IPS DF 6.9 (cell line): ENCODE data around the gene DHX15.

Experiments
- DNase-seq: peaks from one replicate; pipeline ENCODE4 v3.0.0-alpha.2; 2013; ENCODE audit warnings: low read depth, low spot score
- H3K27ac ChIP-seq: one replicate; pipeline ENCODE4 v1.5.1; 2013; ENCODE audit warnings: low read length, control low read depth
- H3K27me3 ChIP-seq: 2 replicates; pipeline ENCODE4 v1.6.1; 2013; ENCODE audit warnings: mild to moderate bottlenecking, low read length; ENCODE audit not compliant: control insufficient read depth, insufficient read depth
- H3K36me3 ChIP-seq: 2 replicates; pipeline ENCODE4 v1.6.1; 2013; ENCODE audit warnings: low read length; ENCODE audit not compliant: control insufficient read depth, insufficient read depth
- H3K4me1 ChIP-seq: 2 replicates; pipeline ENCODE4 v1.6.1; 2013; ENCODE audit warnings: low read length; ENCODE audit not compliant: control insufficient read depth, insufficient read depth
- H3K4me3 ChIP-seq: 2 replicates; pipeline ENCODE4 v1.5.1; 2013; ENCODE audit warnings: mild to moderate bottlenecking, low read length
- H3K9me3 ChIP-seq: 2 replicates; pipeline ENCODE4 v1.6.1; 2013; ENCODE audit warnings: low read length, inconsistent platforms; ENCODE audit not compliant: control insufficient read depth, insufficient read depth
- WGBS: extraction: QIAGEN DNeasy Blood & Tissue Kit; methylation state at CpG from one replicate; pipeline ENCODE4 v1.1.7; 2013; ENCODE audit warnings: mixed read lengths, missing lambda C conversion rate; ENCODE audit not compliant: insufficient read length, insufficient coverage; 5-methylcytosine and 5-hydroxymethylcytosine counted together

Gene DHX15

DNA sequence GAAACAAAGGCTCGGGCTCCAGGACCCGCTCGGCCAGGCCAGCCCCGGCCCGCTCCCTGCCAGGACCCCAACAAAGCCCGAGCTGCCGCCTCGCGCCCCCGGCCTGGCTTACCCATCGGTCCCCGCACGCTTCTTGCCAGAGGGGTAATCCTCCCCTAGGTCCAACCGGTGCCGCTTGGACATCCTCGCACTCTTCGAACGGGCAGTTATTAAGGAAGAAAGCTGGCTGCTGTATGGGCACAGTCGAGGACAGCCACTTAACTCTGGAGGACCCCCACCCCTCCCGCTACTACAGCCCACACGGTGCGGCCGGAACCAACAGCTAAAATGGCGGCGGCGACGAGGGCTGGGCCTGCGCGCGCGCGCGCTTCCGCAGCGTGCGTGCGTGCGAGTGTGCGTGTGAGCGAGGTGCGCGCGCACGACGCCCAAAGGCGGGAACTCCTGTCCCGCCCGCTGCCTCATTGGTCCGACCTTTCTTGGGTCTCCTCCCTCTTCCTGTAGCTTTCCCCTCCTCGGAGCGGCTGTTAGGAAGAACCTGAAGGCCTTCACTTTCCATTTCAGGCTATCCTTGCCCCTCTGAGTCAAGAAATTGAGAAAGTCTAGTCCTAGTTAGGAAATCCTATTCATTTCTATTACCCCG lies at the start of gene DHX15:
TSS of gene DHX15 (minus strand) at position 344 of the 640 bp plus-strand sequence. CDS start at position 183, 161 bp downstream.
- WGBS = no CpG with 5 or more reads among the region's 52 CpGs
- DNase-seq = peak; percentile 97
- no peak within 1 kb of the TSS for H3K27ac ChIP-seq
- no peaks in the 10 kb centered on the region for H3K27me3 ChIP-seq
- H3K9me3 ChIP-seq = no peaks in the 10 kb centered on the region
- no peaks in the 10 kb centered on the region; the same call in 1 of the 2 replicates for H3K36me3 ChIP-seq
- H3K4me3 ChIP-seq = peak within 1 kb of the TSS; percentile 99
- H3K4me1 ChIP-seq = peaks cover 1% of the 10 kb centered on the region; the same call in 1 of the 2 replicates

DNA sequence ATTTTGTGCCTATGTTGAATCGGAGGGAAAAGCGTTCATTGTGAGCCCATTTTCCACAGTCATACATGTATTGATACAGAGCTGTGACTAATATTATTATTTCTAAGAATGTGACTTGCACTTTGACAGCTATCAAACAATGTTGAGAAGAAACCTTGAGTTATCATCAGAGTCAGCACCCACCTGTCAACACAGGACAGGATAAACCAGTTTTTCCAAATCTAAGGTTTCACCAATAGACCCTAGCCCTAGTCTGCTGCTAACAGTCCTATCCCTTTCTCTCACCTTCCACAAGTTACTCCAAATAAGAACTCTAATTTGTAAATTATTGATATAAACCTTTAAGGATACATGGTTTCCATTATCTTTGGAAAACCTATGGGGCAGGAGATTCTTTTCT lies 47.7 kb upstream of the DHX15 start:
- Histone ChIP-seq H3K9me3 (no peaks in the 10 kb centered on the region), H3K27me3 (no peaks in the 10 kb centered on the region), H3K4me1 (no peaks in the 10 kb centered on the region), H3K27ac (no peak overlapping the region), H3K36me3 (no peaks in the 10 kb centered on the region), H3K4me3 (no peak overlapping the region)
- no CpG with 5 or more reads among the region's 2 CpGs for WGBS
- no peak for DNase-seq

GRCh38 chr4:24630937-24631336 lies 46.6 kb upstream of the DHX15 start:
- Histone ChIP-seq H3K36me3 (no peaks in the 10 kb centered on the region), H3K4me1 (no peaks in the 10 kb centered on the region), H3K27me3 (no peaks in the 10 kb centered on the region), H3K9me3 (no peaks in the 10 kb centered on the region), H3K27ac (no peak overlapping the region), H3K4me3 (no peak overlapping the region)
- DNase-seq = no peak
- no CpG with 5 or more reads among the region's 5 CpGs for WGBS

- H3K4me3 ChIP-seq = no peak overlapping the region
- no peak overlapping the region for H3K27ac ChIP-seq
- H3K9me3 ChIP-seq = no peaks in the 10 kb centered on the region; the same call in 1 of the 2 replicates
- WGBS = no CpG with 5 or more reads among the region's 2 CpGs
- DNase-seq = no peak
- H3K27me3 ChIP-seq = no peaks in the 10 kb centered on the region
- H3K4me1 ChIP-seq = no peaks in the 10 kb centered on the region; the same call in 1 of the 2 replicates
- H3K36me3 ChIP-seq = no peaks in the 10 kb centered on the region
Observed at GRCh38 chr4:24625091-24625490, 40.7 kb upstream of the DHX15 start.

DNA sequence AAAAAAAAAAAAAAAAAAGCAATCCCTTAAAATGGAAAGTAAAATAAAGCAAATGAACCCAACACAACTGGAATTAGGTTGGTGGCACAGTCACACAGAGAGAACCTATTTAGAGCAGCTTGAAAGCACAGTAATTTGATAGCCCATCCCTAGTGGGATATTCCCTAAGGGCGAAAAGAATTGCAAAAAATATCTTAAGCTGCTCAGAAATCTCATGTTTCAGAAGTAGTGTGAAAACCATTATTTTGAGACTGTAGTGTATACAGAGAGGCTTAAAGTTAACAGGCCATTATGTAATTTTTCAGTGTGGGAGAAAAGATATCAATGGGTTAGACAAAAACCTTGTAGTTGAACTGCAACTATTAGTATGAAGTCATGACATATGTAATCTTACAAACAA lies 40.0 kb upstream of the DHX15 start:
- Histone ChIP-seq H3K9me3 (no peaks in the 10 kb centered on the region; the same call in 1 of the 2 replicates), H3K4me1 (no peaks in the 10 kb centered on the region; the same call in 1 of the 2 replicates), H3K27me3 (no peaks in the 10 kb centered on the region), H3K4me3 (no peak overlapping the region), H3K36me3 (no peaks in the 10 kb centered on the region), H3K27ac (no peak overlapping the region)
- DNase-seq = no peak
- WGBS = no CpG with 5 or more reads among the region's 1 CpG

DNA sequence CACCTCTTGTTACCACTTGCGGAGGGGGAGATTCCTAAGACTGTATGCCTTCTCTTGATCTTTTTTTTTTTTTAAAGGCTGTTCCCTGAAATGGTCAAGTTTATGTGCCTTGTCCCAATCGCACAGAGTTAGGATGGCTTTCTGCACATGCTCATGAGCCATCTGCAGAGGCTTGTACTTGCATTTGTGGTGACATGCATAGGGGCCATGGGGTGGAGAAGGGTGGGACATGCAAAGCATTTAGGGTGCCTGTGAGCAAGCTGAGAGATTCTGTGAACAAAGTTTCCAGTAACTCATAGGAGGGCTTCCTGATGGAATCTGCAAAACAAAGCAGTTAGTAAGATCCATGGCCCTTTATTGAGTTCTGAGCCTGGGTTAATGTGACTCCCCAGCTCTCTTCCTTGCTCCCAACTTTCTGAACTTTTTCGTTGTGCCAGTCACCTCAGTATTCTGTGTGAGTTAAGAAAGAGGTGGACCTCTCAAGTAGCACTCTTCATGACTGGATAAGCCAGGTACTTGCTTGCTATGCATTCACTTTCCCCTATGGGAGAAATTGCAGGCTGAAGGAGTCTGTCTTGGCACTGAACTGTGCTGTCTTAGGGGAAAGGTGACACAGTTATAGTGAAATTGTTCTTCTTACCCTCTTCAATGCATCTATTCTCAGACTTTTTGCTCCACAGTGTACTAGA lies 37.9 kb upstream of the DHX15 start:
- WGBS = no CpG with 5 or more reads among the region's 3 CpGs
- H3K9me3 ChIP-seq = no peaks in the 10 kb centered on the region; the same call in 1 of the 2 replicates
- no peaks in the 10 kb centered on the region for H3K36me3 ChIP-seq
- no peak overlapping the region for H3K27ac ChIP-seq
- no peak for DNase-seq
- no peak overlapping the region for H3K4me3 ChIP-seq
- no peaks in the 10 kb centered on the region; the same call in 1 of the 2 replicates for H3K4me1 ChIP-seq
- no peaks in the 10 kb centered on the region for H3K27me3 ChIP-seq

DNA sequence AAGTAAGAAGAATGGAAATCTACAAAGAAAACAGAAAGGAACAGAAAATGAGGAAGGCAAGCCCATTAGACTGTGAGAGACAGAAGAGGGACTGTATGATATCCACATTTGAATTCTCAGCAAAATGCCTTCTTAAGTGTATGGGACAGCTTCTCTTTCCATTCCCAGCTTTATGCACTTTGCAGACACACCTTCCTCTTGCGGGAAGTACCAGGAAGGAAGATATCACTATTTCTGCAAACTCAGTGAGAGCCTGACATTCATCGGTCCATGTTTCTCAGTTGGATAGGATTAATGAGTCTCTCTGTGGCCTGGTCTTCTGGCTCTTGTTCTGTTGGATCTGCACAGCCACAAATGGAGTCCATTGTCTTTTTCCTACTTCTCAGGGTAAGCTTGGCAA lies 31.6 kb upstream of the DHX15 start:
- DNase-seq = no peak
- WGBS = no CpG with 5 or more reads among the region's 2 CpGs
- H3K9me3 ChIP-seq = no peaks in the 10 kb centered on the region
- H3K27me3 ChIP-seq = no peaks in the 10 kb centered on the region
- no peaks in the 10 kb centered on the region for H3K36me3 ChIP-seq
- H3K4me3 ChIP-seq = no peak overlapping the region
- no peak overlapping the region for H3K27ac ChIP-seq
- no peaks in the 10 kb centered on the region for H3K4me1 ChIP-seq

DNA sequence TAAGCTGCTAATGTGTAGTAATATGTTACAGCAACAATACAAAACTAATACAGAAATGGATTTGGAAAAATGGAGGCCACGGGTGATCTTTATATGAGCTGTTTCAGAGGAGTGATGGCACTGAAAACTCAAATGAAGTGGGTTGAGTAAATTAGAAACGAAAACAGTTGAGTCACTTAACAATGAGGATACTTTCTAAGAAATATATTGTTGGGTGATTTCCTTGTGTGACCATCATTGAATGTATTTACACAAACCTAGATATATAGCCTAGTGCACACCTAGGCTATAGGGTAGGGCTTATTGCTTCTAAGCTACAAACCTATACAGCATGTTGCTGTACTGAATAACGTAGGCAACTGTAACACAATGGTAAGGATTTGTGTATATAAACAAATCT lies 30.5 kb upstream of the DHX15 start:
- no peak for DNase-seq
- H3K4me1 ChIP-seq = no peaks in the 10 kb centered on the region
- no peaks in the 10 kb centered on the region for H3K9me3 ChIP-seq
- WGBS = no CpG with 5 or more reads among the region's 3 CpGs
- H3K36me3 ChIP-seq = no peaks in the 10 kb centered on the region
- H3K27me3 ChIP-seq = no peaks in the 10 kb centered on the region
- no peak overlapping the region for H3K27ac ChIP-seq
- H3K4me3 ChIP-seq = no peak overlapping the region

- Histone ChIP-seq H3K4me1 (no peaks in the 10 kb centered on the region), H3K27ac (no peak overlapping the region), H3K4me3 (no peak overlapping the region), H3K36me3 (no peaks in the 10 kb centered on the region), H3K27me3 (no peaks in the 10 kb centered on the region), H3K9me3 (no peaks in the 10 kb centered on the region)
- no peak for DNase-seq
- WGBS = 100% methylated on average over 1 of the region's 3 CpGs
Observed at GRCh38 chr4:24613502-24613901, 29.1 kb upstream of the DHX15 start.

DNA sequence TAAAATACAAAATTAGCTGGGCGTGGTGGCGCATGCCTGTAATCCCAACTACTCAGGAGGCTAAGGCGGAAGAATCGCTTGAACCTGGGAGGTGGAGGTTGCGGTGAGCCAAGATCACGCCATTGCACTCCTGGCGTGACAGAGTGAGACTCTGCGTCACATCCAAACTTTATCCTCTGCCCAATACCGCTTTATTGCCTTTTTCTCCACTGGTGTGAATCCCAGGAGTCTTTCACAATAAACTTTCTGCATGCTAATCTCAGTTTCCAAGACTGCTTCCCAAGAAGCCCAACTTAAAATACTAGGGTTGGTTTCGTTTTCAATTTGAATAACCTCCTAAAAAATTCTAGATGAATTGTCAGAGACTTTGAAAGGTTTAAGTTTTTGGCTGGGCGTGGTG lies 27.2 kb upstream of the DHX15 start:
- Histone ChIP-seq H3K9me3 (no peaks in the 10 kb centered on the region), H3K27ac (no peak overlapping the region), H3K4me3 (no peak overlapping the region), H3K36me3 (no peaks in the 10 kb centered on the region), H3K4me1 (no peaks in the 10 kb centered on the region), H3K27me3 (no peaks in the 10 kb centered on the region; the same call in 1 of the 2 replicates)
- DNase-seq = no peak
- WGBS = no CpG with 5 or more reads among the region's 11 CpGs

DNA sequence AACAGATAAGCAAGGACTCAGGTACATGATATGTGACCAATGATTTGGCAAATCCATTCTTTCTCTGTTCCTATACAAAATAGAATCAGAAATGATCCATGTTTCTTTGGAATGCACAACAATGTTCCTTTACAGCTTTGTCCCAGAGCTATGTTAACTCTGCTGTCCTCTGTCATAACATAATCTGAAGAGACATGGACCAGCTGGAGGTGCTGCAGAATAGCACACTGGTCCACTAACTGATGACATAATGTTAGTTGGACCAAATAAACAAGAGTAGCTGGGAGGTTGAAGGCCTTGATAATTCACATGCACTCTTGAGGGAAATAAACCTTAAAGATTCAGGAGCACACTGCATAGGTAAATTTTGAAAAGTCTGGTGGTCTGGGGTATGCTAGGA lies 23.0 kb upstream of the DHX15 start:
- Histone ChIP-seq H3K4me1 (no peaks in the 10 kb centered on the region), H3K36me3 (no peaks in the 10 kb centered on the region), H3K27ac (no peak overlapping the region), H3K27me3 (no peaks in the 10 kb centered on the region; the same call in 1 of the 2 replicates), H3K9me3 (no peaks in the 10 kb centered on the region), H3K4me3 (no peak overlapping the region)
- no peak for DNase-seq
